Osteocyte (in vitro differentiated cells): ENCODE measurements around the gene RIBC2. TPM values are rescaled to one million over a fixed set of nuclear protein-coding genes. Genes with fewer than 3 reads are reported as not detected.

Experiments
- DNase-seq: peaks from one replicate; pipeline ENCODE4 v3.0.0; 2021; ENCODE audit warnings: mixed read lengths; ENCODE audit not compliant: unreplicated experiment; ENCODE audit errors: extremely low spot score
- H3K27ac Mint-ChIP-seq: one replicate; pipeline ENCODE4 v1.8.0; 2021; ENCODE audit warnings: mild to moderate bottlenecking, mixed read lengths; ENCODE audit not compliant: unreplicated experiment
- H3K27me3 Mint-ChIP-seq: one replicate; pipeline ENCODE4 v1.8.0; 2021; ENCODE audit warnings: mixed read lengths; ENCODE audit not compliant: unreplicated experiment
- H3K36me3 Mint-ChIP-seq: one replicate; pipeline ENCODE4 v1.8.0; 2021; ENCODE audit warnings: mixed read lengths; ENCODE audit not compliant: unreplicated experiment
- H3K4me1 Mint-ChIP-seq: one replicate; pipeline ENCODE4 v1.8.0; 2021; ENCODE audit warnings: mixed read lengths; ENCODE audit not compliant: unreplicated experiment
- H3K4me3 Mint-ChIP-seq: one replicate; pipeline ENCODE4 v1.8.0; 2021; ENCODE audit warnings: mild to moderate bottlenecking, moderate library complexity, mixed read lengths; ENCODE audit not compliant: unreplicated experiment
- H3K9me3 Mint-ChIP-seq: one replicate; pipeline ENCODE4 v1.8.0; 2021; ENCODE audit warnings: mixed read lengths; ENCODE audit not compliant: unreplicated experiment
- total RNA-seq: library from RNA; stranded (reverse); gene quantifications from 2 replicates; pipeline ENCODE4 v1.2.1, GENCODE V29; 2021
- TF ChIP-seq, protein P1 (sequence below): fragments of 200-600 bp; sonication (generic); IDR thresholded peaks from 2 replicates; pipeline ENCODE4 v1.5.0; 2021; ENCODE audit warnings: antibody characterized with exemption, mild to moderate bottlenecking, moderate library complexity

Gene RIBC2
- total RNA-seq, 1 donor from 2014 or later: 0.56 TPM

DNA sequence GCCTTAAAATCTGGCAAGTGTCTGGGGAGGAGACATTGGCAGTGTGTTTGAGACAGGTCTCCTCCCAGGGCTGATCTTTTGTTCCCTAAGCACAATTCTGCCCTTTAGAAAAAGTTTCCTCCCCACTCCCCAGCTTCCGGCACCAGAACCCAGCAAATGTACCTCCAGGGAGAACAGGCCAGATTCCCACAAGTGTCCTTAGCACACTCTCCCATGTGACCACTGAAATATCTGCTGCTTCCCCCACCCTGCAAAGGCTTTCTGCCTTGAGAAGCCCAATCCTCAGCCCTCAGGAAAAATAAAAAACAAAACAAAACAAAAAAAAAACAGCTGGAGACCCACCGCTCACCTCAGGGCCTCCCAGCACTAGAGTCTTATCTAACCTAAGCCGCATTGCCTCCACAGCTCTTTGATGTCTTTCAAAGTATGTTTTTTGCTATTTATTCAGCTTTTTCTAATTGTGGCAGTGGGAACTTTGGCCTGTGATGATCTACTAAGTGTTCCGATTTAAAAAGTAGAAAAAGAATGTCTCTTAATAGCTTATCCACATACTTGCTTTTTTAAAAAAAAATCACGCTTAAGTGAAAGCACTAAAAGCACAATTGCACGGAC lies 60.2 kb downstream of the RIBC2 start:
- Mint-ChIP-seq H3K4me3 (peak overlapping the region; percentile 18), H3K36me3 (no peaks in the 10 kb centered on the region), H3K4me1 (peaks cover 80% of the 10 kb centered on the region), H3K9me3 (no peaks in the 10 kb centered on the region), H3K27ac (peak overlapping the region; percentile 81), H3K27me3 (no peaks in the 10 kb centered on the region)
- no peak for DNase-seq
- TF ChIP-seq, protein P1, sequence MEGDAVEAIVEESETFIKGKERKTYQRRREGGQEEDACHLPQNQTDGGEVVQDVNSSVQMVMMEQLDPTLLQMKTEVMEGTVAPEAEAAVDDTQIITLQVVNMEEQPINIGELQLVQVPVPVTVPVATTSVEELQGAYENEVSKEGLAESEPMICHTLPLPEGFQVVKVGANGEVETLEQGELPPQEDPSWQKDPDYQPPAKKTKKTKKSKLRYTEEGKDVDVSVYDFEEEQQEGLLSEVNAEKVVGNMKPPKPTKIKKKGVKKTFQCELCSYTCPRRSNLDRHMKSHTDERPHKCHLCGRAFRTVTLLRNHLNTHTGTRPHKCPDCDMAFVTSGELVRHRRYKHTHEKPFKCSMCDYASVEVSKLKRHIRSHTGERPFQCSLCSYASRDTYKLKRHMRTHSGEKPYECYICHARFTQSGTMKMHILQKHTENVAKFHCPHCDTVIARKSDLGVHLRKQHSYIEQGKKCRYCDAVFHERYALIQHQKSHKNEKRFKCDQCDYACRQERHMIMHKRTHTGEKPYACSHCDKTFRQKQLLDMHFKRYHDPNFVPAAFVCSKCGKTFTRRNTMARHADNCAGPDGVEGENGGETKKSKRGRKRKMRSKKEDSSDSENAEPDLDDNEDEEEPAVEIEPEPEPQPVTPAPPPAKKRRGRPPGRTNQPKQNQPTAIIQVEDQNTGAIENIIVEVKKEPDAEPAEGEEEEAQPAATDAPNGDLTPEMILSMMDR: no peak

DNA sequence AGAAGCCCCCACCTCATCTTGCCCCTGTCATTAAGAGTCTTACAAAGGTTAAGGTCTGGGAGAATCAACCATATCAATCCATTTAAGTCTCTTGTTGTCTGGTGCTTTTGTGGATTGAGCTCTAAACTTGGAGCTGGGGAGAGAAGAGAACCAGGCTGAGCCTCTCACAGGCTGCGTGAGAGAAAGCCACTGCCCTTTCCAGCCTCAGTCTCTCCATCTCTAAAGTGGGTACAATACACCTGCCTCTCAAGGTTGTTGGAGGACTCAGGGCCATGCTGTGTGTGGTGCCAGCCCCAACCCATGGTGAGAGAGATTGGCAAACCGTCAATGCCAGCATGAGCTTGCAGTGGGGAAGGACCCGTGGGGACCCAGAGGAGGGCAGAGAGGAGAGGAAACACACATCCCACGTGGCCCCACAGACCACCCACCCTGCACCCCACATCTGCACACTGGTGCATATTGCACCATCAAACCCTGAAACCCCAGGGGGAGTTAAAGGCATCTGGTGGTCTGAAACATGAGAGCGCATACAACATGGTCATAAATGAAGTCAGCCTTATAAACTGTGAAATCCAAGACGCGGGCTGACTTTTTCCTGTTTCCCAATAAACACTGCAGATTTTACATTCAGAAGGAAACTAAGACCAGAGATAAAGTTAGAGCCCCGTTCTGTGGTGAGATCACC lies 61.7 kb downstream of the RIBC2 start:
- Mint-ChIP-seq H3K4me3 (no peak overlapping the region), H3K9me3 (no peaks in the 10 kb centered on the region), H3K27ac (no peak overlapping the region), H3K27me3 (no peaks in the 10 kb centered on the region), H3K36me3 (no peaks in the 10 kb centered on the region), H3K4me1 (peaks cover 66% of the 10 kb centered on the region)
- TF ChIP-seq, protein P1: no peak
- no peak for DNase-seq

DNA sequence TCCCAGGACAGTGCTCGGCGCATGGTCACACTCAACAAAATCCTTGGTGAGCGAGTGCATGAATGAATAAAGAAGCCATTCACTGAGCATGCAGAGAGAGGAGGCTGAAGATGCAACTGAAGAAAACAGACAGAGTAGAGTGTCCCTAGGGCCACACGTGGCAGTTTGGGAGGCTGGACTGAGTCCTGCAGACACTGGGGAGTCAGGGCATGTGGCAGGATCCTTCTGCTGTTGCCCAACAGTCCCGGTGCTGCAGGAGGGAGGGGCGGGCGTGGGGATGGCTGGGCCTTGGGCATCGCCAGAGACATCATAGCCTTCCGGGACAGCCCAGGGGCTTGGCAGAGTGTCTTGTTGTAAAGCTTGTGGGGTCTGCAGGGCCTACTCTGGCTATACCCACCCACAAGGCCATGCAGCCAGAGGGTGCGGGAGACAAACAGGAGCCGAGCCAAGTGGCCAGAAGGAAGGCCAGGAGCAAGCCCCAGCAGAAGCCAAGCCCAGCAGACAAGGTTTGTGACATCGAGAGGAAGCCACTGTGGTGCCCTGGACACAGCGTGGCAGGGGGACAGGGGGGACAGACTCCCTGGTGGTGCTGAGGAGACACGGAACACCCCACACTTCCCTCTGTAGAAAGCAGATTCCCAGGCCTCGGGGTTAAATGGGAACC lies 62.5 kb downstream of the RIBC2 start:
- H3K27ac Mint-ChIP-seq: no peak overlapping the region
- no peaks in the 10 kb centered on the region for H3K27me3 Mint-ChIP-seq
- TF ChIP-seq, protein P1: no peak
- DNase-seq: no peak
- no peak overlapping the region for H3K4me3 Mint-ChIP-seq
- no peaks in the 10 kb centered on the region for H3K36me3 Mint-ChIP-seq
- H3K4me1 Mint-ChIP-seq: peaks cover 63% of the 10 kb centered on the region
- H3K9me3 Mint-ChIP-seq: no peaks in the 10 kb centered on the region

DNA sequence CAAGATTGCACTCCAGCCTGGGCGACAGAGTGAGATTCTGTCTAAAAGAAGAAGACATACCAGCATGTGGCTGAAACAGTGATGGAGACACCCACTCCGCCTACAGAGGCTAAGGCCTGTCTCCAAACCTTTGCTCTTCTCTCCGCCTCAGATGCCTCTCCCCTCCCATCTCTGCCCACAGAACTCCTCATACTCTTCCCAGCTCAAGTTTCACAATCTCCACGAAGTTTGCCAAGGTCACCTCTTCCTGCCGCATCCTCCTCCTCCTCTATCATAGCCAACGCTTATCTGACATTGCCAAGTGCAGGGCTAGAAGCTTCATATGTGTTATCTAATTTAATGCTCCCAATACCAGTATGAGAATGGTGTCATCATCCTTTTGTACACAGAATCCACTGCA lies 63.3 kb downstream of the RIBC2 start:
- TF ChIP-seq, protein P1: no peak
- H3K27ac Mint-ChIP-seq: no peak overlapping the region
- no peak overlapping the region for H3K4me3 Mint-ChIP-seq
- H3K4me1 Mint-ChIP-seq: peaks cover 62% of the 10 kb centered on the region
- no peaks in the 10 kb centered on the region for H3K27me3 Mint-ChIP-seq
- DNase-seq: no peak
- no peaks in the 10 kb centered on the region for H3K9me3 Mint-ChIP-seq
- H3K36me3 Mint-ChIP-seq: no peaks in the 10 kb centered on the region
